ENCODE results near the gene IKZF2.

The IKZF2 gene

DNA sequence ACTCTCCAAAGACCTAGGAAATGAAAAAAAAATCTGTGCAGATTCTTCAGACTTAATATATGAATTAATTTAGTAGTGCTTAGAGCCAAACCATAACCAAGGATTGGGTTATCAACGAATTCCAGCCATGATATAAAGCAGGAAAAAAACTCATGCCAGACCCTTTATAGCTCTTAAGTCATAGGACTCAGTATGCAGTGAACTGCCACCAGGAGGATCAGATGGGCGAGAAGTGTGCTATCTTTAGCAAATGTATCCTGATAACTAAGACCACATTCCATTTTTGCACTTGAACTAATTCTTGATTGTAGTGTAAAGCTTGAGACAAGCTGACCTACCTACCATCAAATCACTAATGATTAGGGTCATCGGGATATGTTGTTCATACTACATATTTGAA is 178.1 kb downstream of the IKZF2 start:
- no peak for TF ChIP-seq GATA1 (IDR thresholded peaks at IDR 0.05; ENCODE audit: low read depth, low read length)
- no peak for TF ChIP-seq POLR2A (IDR thresholded peaks at IDR 0.05; ENCODE audit: low read length)
- peak in 1 of 2 experiments; percentile 4 for DNase-seq

- no peak for TF ChIP-seq POLR2A (IDR thresholded peaks at IDR 0.05; ENCODE audit: low read length)
- TF ChIP-seq GATA1 (IDR thresholded peaks at IDR 0.05; ENCODE audit: low read depth, low read length), result no peak
- no peak for DNase-seq
Observed at GRCh38 chr2:212970132-212970531, 181.3 kb downstream of the IKZF2 start.

GRCh38 chr2:212968284-212969081 is 182.9 kb downstream of the IKZF2 start:
- DNase-seq, result no peak
- TF ChIP-seq GATA1 (IDR thresholded peaks at IDR 0.05; ENCODE audit: low read depth, low read length), result no peak
- no peak for TF ChIP-seq POLR2A (IDR thresholded peaks at IDR 0.05; ENCODE audit: low read length)

DNA sequence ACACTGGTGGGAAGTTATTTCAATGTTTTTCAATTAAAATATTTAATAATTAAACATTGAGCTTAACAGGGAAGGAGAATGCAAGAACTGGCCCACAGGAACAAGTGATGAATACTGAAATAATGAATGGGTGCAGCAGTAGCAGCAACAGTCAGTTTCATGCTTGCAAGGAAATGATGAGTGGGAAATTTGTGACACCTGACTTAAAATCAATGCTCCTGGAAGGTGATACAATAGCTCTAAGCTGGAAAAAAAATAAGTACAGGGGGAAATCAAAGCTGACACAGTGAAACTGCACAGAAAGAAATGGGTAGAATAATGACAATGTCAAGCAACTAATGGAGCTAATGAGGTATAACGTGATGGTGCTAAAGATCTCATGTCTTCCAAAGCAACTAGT is 184.5 kb downstream of the IKZF2 start:
- TF ChIP-seq GATA1 (IDR thresholded peaks at IDR 0.05; ENCODE audit: low read depth, low read length), result no peak
- no peak for TF ChIP-seq POLR2A (IDR thresholded peaks at IDR 0.05; ENCODE audit: low read length)

GRCh38 chr2:212962691-212963090 is 188.7 kb downstream of the IKZF2 start:
- TF ChIP-seq GATA1 (IDR thresholded peaks at IDR 0.05; ENCODE audit: low read depth, low read length) (no peak), POLR2A (IDR thresholded peaks at IDR 0.05; ENCODE audit: low read length) (no peak)
- DNase-seq, result no peak

More for the DNA sequence above, 184.5 kb downstream of the IKZF2 start:
- DNase-seq, result no peak

DNA sequence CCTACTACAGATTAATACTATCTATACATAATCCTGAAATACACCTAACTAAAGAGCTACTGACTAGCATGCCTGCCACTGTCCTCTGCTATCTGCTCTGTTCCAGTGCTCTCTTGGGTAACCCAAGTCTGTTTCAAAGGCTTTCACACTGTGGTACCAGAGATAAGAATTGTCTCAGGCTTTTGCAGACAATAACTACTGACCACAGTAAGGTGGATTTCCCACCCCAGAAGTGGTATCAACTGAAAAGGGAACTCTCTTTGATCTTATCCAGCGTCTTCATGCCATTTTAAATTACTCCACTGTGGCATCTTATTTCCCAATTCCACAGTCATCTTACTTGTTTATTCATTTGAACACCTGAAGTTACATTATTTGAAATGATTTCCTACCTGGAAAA is 190.2 kb downstream of the IKZF2 start:
- TF ChIP-seq POLR2A (IDR thresholded peaks at IDR 0.05; ENCODE audit: low read length), result no peak
- TF ChIP-seq GATA1 (IDR thresholded peaks at IDR 0.05; ENCODE audit: low read depth, low read length), result no peak
- DNase-seq, result peak; percentile 45 to 82

- no peak for DNase-seq
- TF ChIP-seq GATA1 (IDR thresholded peaks at IDR 0.05; ENCODE audit: low read depth, low read length), result no peak
- no peak for TF ChIP-seq POLR2A (IDR thresholded peaks at IDR 0.05; ENCODE audit: low read length)
Observed at GRCh38 chr2:212960336-212960735, 191.1 kb downstream of the IKZF2 start.

- no peak for DNase-seq
Observed at GRCh38 chr2:212959471-212960117, 191.8 kb downstream of the IKZF2 start.

GRCh38 chr2:212958757-212959295 is 192.6 kb downstream of the IKZF2 start:
- DNase-seq, result no peak
- no peak for TF ChIP-seq POLR2A (IDR thresholded peaks at IDR 0.05; ENCODE audit: low read length)
- no peak for TF ChIP-seq GATA1 (IDR thresholded peaks at IDR 0.05; ENCODE audit: low read depth, low read length)

More at GRCh38 chr2:212959471-212960117, 191.8 kb downstream of the IKZF2 start:
- TF ChIP-seq GATA1 (IDR thresholded peaks at IDR 0.05; ENCODE audit: low read depth, low read length), result no peak
- TF ChIP-seq POLR2A (IDR thresholded peaks at IDR 0.05; ENCODE audit: low read length), result no peak

GRCh38 chr2:212958133-212958532 is 193.3 kb downstream of the IKZF2 start:
- TF ChIP-seq POLR2A (IDR thresholded peaks at IDR 0.05; ENCODE audit: low read length) (no peak), GATA1 (IDR thresholded peaks at IDR 0.05; ENCODE audit: low read depth, low read length) (no peak)
- DNase-seq, result no peak

DNA sequence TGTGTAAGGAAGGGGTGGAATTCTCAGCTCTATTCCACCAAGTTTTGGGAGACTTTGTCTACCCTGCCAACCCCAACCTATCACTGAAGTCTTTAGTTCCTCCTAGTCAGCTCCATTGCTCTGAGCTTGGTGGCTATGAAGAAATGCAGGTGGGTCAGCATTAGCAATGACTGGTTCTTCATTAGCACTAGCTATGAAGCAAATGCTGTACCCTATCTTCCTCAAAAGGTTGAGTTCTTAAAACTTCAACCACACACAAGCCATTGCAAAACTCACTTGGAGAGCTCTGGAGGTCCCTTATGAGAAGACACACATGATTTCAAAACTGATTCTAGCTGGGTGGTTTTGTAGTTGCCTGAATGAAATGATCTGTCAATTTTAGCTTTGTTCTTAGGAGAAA is 193.8 kb downstream of the IKZF2 start:
- TF ChIP-seq POLR2A (IDR thresholded peaks at IDR 0.05; ENCODE audit: low read length), result no peak
- TF ChIP-seq GATA1 (IDR thresholded peaks at IDR 0.05; ENCODE audit: low read depth, low read length), result no peak
- no peak for DNase-seq

DNA sequence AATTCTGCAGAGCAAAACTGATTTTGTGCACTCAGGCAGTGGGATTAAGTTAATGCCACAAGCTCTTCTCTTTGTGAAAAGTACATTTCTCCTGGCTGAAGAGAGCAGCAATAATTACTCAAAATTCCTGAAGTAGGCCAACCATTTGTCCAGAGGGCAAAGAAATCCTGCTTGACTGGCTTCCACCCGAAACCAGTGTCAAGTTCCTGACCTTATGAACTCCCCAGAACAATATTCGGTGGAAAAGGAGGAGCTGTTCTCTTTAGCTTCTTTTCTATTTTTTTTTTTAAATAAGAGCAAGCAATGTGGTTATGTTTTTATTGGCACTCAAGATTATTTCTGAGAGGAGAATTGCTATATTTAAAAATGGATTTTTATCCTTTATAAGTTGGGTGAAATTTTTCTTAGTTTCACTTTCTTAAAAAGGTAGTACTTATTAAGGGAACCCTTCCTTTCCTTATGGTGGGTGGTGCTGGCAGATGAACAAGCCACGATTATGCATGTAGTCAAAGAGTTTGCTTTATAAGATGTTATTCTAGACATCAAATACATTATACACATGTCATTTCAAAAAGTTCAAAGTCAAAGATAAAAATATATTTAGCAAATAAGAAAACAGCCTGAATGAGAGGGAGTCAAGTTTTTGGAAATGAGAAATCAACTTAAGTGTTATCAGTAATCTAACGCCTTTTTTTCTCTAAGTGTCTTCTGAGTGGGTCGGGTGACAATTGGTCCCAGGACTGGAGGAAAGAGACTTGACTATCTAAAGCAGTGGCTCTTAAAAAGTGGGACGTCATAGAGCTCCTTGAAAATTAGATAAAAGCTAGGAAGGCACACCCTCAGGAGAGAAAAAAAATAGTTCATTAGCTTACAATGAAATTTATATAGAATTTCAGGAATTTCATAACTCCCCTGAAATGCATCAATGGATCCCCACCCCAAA is 194.5 kb downstream of the IKZF2 start:
- DNase-seq, result peak in 1 of 2 experiments; percentile 20
- no peak for TF ChIP-seq GATA1 (IDR thresholded peaks at IDR 0.05; ENCODE audit: low read depth, low read length)
- TF ChIP-seq POLR2A (IDR thresholded peaks at IDR 0.05; ENCODE audit: low read length), result no peak

DNA sequence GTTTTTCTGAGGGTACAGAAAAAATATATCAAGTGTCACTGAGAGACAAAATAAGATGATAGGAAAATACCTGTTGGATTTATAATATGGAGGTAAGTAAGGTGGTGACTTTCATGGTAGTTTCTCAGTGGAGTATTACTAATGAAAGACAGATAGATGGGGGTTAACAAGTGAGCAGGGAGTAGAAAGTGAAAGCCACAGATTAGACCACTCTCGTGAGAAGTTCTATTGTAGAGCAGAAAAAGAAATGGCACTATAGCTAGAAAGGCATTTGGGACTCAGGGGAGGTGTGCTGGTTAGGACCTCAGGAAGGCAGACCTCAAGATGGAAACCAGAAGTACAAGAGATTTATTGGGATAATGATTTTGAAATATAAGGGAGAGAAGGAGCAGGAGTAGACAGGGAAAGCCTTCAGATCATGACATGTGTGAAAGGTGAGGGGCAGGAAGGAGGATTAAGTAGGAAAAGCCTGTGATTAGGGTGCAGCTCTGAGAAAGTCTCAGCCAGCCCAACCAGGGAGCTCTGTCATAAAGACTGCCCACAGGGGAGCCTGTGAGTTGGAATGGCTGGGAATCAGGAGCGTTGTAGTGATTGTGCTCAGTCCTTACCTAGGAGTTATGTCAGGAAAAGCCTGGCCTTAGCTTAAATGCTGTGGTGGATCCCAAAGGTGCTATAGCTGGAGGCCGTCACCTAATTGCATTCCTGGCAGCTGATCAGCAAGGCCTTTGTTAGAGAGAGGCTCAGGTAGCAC is 198.1 kb downstream of the IKZF2 start:
- no peak for DNase-seq
- TF ChIP-seq GATA1 (IDR thresholded peaks at IDR 0.05; ENCODE audit: low read depth, low read length) (no peak), POLR2A (IDR thresholded peaks at IDR 0.05; ENCODE audit: low read length) (no peak)

Data from erythroblast (primary cell).